H7 (cell line): ENCODE data around the gene THEMIS. TPM values are rescaled to one million over a fixed set of nuclear protein-coding genes. Genes with fewer than 3 reads are reported as not detected.
"Not testable (repeated sequence)": the region's sequence is repeated elsewhere in the genome, so short reads cannot be mapped to it uniquely, and the experiment has no call there.

Experiments
- DNase-seq: peaks from one replicate; pipeline ENCODE4 v3.0.0; 2012
- H3K27me3 ChIP-seq: 2 replicates; pipeline ENCODE4 v1.6.0; 2011; ENCODE audit warnings: mild to moderate bottlenecking, low read length; ENCODE audit not compliant: control insufficient read depth, insufficient read depth
- H3K36me3 ChIP-seq: replicated peaks from 2 replicates; pipeline ENCODE4 v1.5.1; 2011; ENCODE audit warnings: low read length; ENCODE audit not compliant: control insufficient read depth, insufficient read depth
- H3K4me3 ChIP-seq: 2 replicates; pipeline ENCODE4 v1.5.1; 2011; ENCODE audit warnings: low read depth, mild to moderate bottlenecking, control low read depth, low read length, moderate library complexity; ENCODE audit not compliant: insufficient read depth
- total RNA-seq: library from RNA; depleted of rRNA; stranded (reverse); fragments of >200 nt; shearing (Covaris generic); gene quantifications from 2 replicates; pipeline ENCODE4 v1.2.3, GENCODE V29; 2014

The THEMIS gene
- total RNA-seq, 1 experiment from 2014 or later = not detected

DNA sequence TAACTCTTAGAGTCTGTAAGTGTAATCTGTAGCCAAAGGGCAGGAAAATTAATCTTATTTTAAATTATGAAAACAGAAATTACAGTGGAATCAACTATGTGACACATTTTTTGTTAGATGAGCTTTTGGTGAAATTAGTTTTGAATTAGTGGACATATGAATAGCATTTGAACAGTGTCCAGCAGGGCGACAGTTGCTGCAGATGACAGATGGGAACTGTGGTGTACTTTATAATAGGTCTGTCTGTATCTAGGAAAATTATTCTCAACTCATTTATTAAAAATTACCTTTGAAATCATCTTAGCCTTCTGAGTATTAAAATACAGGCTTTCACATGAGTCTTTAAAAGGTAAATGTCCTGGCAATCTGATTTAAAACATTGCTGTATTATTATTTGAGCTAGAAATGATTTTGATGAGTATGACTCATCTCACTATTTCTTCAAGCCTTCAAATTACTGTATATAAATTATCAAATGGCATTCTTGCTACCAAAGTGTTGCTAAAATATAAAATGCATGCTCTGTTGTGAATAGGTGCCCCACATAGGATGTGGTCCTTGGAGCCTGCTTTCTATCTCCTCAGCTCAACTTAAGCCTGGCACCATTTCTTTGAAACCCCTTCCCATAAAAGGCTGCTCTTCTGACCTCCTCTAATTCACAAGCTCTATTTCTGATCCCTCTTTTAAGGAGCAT lies 173.5 kb downstream of the THEMIS start:
- Histone ChIP-seq H3K36me3 (no peaks in the 10 kb centered on the region), H3K27me3 (no peaks in the 10 kb centered on the region), H3K4me3 (no peak overlapping the region)
- DNase-seq = no peak

DNA sequence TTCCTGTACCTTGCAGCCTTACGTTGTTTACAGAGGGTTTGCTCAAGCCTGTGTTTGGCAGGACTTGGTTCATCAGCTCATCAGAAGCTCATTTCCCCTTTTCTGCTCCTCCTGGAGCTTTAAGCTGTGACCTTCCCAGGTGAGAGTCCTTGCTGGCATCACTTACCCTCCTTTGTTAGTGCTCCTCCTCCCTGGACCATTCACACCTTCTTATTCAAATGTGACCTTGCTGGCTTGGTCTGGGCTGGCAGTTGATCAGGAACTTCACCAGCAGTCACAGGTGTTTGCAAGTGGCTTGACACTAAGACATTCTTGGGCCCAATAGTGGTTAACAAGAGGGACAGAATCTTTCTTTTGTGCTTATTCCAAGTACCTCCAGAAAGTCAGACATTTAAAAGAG lies 175.0 kb downstream of the THEMIS start:
- Histone ChIP-seq H3K4me3 (no peak overlapping the region), H3K27me3 (no peaks in the 10 kb centered on the region)
- no peak for DNase-seq

DNA sequence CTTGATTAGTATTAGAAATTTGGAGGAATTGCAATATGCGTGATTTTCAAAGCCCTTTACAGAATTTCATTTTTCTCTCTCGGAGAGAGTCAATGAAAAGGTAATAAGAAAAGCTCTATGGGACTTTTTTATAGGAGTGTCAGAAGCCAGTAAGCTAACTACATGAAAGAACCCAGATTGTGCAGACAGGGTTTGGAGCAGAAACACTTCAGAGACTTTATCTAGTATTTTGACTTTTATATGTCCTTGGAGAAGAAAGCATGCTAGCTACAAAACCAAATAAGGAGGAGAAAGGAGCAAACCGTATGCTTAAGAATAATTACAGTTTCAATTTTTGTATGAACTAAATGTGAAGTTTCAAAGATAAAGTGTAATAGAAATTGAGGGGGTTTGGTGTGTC lies 182.2 kb downstream of the THEMIS start:
- Histone ChIP-seq H3K27me3 (no peaks in the 10 kb centered on the region), H3K36me3 (no peaks in the 10 kb centered on the region), H3K4me3 (no peak overlapping the region)
- DNase-seq = no peak

More for the DNA sequence above, 175.0 kb downstream of the THEMIS start:
- H3K36me3 ChIP-seq = no peaks in the 10 kb centered on the region

DNA sequence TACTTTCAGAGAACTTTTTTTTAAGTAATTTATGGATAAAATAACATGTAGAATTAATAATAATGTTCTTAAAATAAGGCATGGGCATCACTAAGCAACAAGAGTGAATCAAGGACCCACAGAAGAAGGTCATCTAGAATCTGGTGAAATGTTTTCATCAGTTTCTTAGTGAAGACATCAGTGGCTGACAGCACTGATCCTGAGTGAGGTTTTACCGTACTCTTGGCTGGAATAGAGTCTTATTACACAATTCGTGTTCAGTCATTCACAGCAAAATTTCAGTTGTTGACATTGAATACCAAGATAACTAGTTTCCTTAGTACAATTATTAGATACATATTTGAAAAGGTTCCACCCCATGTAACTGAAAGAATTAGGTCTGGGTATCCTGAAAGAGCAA lies 183.5 kb downstream of the THEMIS start:
- Histone ChIP-seq H3K27me3 (no peaks in the 10 kb centered on the region), H3K4me3 (no peak overlapping the region), H3K36me3 (no peaks in the 10 kb centered on the region)
- DNase-seq = no peak

DNA sequence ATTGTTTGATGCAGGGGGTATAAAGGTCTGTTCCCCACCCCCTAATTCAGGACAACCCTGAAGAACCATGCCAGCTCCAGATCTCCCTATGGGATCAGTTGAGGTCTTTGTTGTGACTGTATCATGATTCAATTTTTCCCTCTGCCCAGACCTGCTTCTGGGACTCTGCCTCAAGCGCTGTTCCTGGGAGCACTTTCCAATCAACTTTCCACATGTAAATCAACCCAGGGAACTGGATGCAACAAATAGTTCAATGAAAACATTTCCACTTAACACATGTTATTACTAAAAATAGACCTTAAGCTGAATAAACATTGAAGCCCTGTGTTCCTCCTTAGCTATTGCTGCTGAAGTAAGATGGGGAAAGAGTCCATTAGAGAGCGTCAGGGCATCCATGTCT lies 184.4 kb downstream of the THEMIS start:
- H3K27me3 ChIP-seq = no peaks in the 10 kb centered on the region
- no peak overlapping the region for H3K4me3 ChIP-seq
- no peaks in the 10 kb centered on the region for H3K36me3 ChIP-seq
- DNase-seq = no peak

DNA sequence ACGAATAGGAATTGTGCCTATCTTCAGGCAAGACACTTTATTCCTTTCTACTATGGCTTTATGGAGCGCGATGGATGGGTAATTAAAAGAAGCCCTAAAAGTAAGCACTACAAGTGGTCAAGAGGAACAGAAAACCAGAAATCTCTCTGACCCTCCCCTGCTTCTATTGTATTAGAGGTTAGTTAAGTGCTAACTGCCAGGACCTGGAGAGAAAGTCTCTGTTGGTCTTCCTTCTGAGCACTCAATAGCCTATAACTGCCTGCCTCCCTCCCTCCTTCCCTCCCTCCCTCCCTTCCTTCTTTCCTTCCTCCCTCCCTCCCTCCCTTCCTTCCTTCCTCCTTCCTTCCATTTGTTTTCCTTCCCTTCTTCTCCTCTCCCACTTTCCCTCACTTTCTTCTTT lies 190.2 kb downstream of the THEMIS start:
- Histone ChIP-seq H3K4me3 (no peak overlapping the region), H3K27me3 (no peaks in the 10 kb centered on the region), H3K36me3 (no peaks in the 10 kb centered on the region)
- DNase-seq = no peak

DNA sequence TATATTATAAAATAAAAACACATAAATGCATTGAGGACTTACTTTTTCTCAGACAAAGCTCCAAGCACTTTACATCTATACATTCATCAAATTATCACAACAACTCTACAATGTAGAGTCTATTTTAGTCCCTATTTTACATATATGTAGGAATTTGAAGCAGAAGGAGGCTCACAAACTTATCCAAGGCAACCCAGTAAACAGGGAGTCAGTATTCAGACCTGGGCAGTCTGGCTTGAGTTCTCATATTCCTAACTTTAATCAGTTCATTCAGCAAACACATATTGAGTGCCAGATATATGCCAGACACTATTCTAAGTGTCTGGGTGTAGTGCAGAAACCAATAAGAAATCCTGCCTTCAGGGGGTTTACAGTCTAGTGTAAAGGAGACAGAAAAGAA lies 194.6 kb downstream of the THEMIS start:
- Histone ChIP-seq H3K36me3 (no peaks in the 10 kb centered on the region), H3K27me3 (no peaks in the 10 kb centered on the region)

DNA sequence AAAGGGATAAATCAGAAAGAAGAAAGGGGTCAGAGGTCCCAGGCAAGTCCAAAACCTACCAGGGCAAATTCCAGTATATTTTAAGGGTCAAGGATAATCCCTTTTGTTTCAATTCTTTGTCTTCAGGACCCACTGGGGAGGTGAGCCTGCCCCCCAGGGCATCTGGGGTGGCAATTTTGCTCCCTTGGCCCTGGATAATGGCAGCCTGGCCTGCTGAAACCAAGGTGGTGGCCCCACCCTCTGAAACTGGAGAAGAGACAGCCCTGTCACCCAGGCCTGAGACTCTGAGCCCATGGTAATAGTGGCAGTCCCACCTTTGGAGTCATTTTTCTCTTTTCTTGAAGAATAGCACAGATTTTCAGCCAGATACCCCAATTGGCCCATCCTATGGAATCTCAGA lies 205.8 kb downstream of the THEMIS start:
- Histone ChIP-seq H3K27me3 (no peaks in the 10 kb centered on the region), H3K36me3 (no peaks in the 10 kb centered on the region), H3K4me3 (no peak overlapping the region)
- no peak for DNase-seq

More for the DNA sequence above, 194.6 kb downstream of the THEMIS start:
- no peak overlapping the region for H3K4me3 ChIP-seq
- no peak for DNase-seq

DNA sequence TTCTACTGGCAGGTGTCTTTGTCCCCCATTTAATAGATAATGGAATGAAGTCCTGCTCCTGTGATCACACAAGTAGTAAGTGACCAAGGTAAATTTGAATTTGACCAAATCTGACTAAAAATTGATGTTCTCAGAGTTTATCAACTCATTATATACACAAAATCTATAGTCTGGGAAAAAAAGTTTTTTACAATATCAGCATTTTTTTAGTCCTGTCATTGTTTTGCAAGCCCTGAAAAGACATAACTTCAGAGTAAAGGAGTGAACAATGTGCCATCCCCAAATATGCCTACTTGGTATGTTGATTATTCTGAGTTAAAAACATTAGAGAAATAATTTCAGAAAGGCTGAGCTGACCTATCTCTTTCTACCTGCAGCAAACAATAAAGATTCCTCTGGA lies 209.7 kb downstream of the THEMIS start:
- Histone ChIP-seq H3K27me3 (no peaks in the 10 kb centered on the region), H3K4me3 (no peak overlapping the region), H3K36me3 (no peaks in the 10 kb centered on the region)
- no peak for DNase-seq

DNA sequence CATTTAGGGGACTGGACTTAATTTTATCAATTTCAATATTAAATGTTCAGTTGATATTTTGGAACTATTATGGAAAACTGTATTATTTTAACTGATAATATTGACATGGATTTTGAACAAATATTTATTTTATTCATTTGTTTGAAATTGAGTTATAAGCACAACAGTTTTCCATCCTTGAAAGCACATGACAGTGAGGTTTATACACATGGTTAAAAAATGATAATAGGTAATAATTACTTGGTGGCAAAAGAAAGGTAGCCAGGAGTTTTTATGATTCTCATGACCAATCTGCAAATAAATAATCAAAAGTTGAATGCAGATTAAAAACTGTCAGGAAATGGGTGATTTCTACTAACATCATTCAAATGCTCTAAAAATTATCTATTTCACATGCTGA lies 210.3 kb downstream of the THEMIS start:
- DNase-seq = no peak
- H3K36me3 ChIP-seq = no peaks in the 10 kb centered on the region
- H3K4me3 ChIP-seq = no peak overlapping the region
- H3K27me3 ChIP-seq = no peaks in the 10 kb centered on the region

DNA sequence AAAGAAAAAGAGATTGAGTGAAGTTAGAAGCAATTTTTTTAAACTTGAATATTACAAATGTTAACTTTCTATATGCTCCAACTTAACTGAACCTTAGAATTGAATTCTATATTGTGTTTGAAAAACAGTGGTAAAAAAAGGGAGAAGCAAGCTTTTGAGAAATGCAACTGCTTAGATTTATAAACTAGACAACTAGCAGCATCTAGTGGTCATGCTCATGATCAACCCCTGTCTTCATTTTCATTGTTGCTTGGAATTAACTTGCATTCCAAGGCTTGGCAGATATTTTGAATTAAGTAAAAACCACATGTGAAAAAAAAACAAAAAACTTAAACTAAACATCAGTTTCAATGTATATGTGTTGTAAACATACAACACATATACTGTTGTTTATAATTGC lies 210.8 kb downstream of the THEMIS start:
- DNase-seq = peak; percentile 10
- Histone ChIP-seq H3K4me3 (no peak overlapping the region), H3K27me3 (no peaks in the 10 kb centered on the region), H3K36me3 (no peaks in the 10 kb centered on the region)

DNA sequence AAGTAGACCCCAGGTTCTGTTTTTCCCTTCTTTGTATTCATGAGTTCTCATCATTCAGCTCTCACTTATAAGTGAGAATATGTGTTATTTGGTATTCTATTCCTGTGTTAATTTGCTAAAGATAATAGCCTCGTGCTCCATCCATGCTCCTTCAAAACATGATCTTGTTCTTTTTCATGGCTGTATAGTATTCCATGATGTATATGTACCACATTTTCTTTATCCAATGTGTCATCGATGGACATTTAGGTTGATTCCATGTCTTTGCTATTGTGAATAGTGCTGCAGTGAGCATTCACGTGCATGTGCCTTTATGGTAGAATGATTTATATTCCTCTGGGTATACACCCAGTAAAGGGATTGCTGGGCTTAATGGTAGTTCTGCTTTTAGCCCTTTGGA lies 213.4 kb downstream of the THEMIS start:
- not testable (repeated sequence) for H3K4me3 ChIP-seq, DNase-seq, H3K36me3 ChIP-seq, H3K27me3 ChIP-seq

DNA sequence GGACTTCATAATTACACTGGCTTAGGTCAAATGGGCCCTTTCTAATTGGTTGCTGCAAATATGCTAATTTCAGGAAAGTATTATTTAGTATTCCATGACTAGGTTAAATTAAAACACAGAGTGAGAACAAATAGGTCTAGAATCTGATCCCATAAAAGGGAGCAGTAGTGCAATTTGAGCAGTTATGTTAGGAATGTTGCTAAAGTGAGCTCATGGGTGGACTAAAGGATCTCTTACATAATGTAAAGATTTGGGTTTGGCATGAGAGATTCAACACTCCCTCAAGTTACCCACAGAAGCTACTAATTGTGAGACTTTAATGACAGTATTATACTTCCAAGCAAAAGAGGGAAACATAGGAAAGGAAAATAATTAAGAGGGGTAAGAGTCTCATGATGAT lies 214.8 kb downstream of the THEMIS start:
- Histone ChIP-seq H3K27me3 (no peaks in the 10 kb centered on the region), H3K4me3 (no peak overlapping the region), H3K36me3 (no peaks in the 10 kb centered on the region)
- DNase-seq = no peak

DNA sequence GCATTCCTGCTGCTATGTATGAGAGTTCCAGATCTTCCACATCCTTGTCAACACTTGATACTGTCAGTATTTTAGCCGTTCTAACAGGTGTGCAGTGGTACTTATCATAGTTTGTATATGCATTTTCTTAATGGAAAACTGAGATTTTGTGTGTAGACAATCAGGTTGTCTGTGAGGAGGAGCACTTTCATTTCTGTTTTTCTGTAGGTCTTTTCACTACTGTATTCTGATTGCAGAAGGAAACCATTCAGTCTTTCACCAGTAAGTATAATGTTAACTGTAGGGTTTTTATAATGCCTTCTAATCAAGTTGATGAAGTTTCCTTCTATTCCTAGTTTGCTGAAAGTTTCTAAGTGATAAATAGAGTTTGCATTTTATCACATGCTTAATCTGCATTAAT lies 216.4 kb downstream of the THEMIS start:
- Histone ChIP-seq H3K36me3 (no peaks in the 10 kb centered on the region), H3K27me3 (no peaks in the 10 kb centered on the region), H3K4me3 (no peak overlapping the region)
- DNase-seq = no peak
